Esophagus muscularis mucosa (tissue), 3 donors: ENCODE data around the gene OXCT2.
"Not testable (repeated sequence)": the region's sequence is repeated elsewhere in the genome, so short reads cannot be mapped to it uniquely, and the experiment has no call there.

ENCODE experiments used
- POLR2A ChIP-seq: fragments of 450-650 bp; IDR thresholded peaks from one replicate; pipeline ENCODE4 v1.6.1; 2017; ENCODE audit warnings: antibody characterized with exemption, moderate library complexity, mild to moderate bottlenecking, low read depth
- POLR2AphosphoS5 ChIP-seq, 2 donors: sonication (generic); formaldehyde crosslinking; IDR thresholded peaks; one replicate each; pipeline ENCODE4 v1.6.1; 2017; ENCODE audit warnings: antibody characterized with exemption in 2 of 2
- TF ChIP-seq, protein P1 (sequence below), 3 experiments: fragments of 200-600 bp in 2 of 3; fragments of 450-650 bp in 1 of 3; sonication (generic) in 2 of 3; IDR thresholded peaks; one replicate each; pipeline ENCODE4 v1.5.1; 2017 to 2019; ENCODE audit warnings: antibody characterized with exemption in 3 of 3, mild to moderate bottlenecking in 2 of 3, moderate library complexity in 1 of 3

DNA sequence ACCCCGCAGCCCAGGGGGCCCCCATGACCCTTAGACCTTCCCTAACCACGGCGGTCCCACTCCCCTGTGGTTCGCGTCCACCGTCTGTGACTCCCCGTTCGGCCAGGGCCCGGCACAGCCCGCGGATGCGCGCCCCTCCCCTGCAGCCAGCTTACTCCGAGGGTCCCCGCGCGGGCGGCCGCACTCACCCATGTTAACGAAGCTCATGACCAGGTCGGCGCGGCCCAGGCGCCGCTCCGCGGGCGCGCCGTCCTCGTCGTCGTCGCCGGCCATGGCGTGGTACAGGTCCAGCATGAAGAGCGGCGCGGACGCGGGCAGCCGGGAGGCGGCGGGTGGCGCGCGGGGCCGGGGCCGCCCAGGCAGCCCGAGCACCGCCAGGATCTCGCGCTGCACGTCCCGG lies 16.8 kb upstream of the OXCT2 start:
- not testable (repeated sequence) for TF ChIP-seq POLR2A; POLR2AphosphoS5 (IDR thresholded peaks at IDR 0.05)
- TF ChIP-seq, protein P1, sequence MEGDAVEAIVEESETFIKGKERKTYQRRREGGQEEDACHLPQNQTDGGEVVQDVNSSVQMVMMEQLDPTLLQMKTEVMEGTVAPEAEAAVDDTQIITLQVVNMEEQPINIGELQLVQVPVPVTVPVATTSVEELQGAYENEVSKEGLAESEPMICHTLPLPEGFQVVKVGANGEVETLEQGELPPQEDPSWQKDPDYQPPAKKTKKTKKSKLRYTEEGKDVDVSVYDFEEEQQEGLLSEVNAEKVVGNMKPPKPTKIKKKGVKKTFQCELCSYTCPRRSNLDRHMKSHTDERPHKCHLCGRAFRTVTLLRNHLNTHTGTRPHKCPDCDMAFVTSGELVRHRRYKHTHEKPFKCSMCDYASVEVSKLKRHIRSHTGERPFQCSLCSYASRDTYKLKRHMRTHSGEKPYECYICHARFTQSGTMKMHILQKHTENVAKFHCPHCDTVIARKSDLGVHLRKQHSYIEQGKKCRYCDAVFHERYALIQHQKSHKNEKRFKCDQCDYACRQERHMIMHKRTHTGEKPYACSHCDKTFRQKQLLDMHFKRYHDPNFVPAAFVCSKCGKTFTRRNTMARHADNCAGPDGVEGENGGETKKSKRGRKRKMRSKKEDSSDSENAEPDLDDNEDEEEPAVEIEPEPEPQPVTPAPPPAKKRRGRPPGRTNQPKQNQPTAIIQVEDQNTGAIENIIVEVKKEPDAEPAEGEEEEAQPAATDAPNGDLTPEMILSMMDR (IDR thresholded peaks at IDR 0.05): not testable (repeated sequence)
